HCT116 (cell line): ENCODE data around the gene CLEC17A. TPM values are rescaled to one million over a fixed set of nuclear protein-coding genes. Genes with fewer than 3 reads are reported as not detected.
A peak's percentile ranks its signal among the peaks of the same experiment; 100 is the strongest.
"Not testable (repeated sequence)": the region's sequence is repeated elsewhere in the genome, so short reads cannot be mapped to it uniquely, and the experiment has no call there.

Experiments
- ATAC-seq: fragments of 200-7000 bp; cut with Tn5 transposase; 2 replicates; pipeline ENCODE4 v1.9.1; 2020; ENCODE audit warnings: mild to moderate bottlenecking, moderate library complexity
- BruUV-seq: library from RNA; stranded (reverse); fragments of 400-500 nt; replicated peaks from 2 replicates; lab custom pipeline; 2021; lab: Mats Ljungman, UMichigan
- CTCF ChIA-PET: fragments of 300-600 bp; sonication (Branson Sonifier 250); formaldehyde crosslinking; loops from one replicate; lab custom pipeline; 2021; ENCODE audit warnings: antibody characterized with exemption; lab: Charles Lee
- POLR2A ChIA-PET: fragments of 300-600, 350-600 bp; sonication (Branson Sonifier 250); formaldehyde crosslinking; loops from one replicate; lab custom pipeline; 2021; ENCODE audit warnings: antibody characterized with exemption; lab: Charles Lee
- RAD21 ChIA-PET, 2 experiments: fragments of 300-600 bp; sonication (Branson Sonifier 250); formaldehyde crosslinking; loops; one replicate each; lab custom pipeline; 2023; ENCODE audit warnings: low total read pairs in 2 of 2; ENCODE audit not compliant: uncharacterized antibody in 2 of 2, unreplicated experiment in 2 of 2, low non-redundant PET in 1 of 2; lab: Charles Lee
- DNase-seq: peaks from one replicate; pipeline ENCODE4 v3.0.0-alpha.2; 2010; ENCODE audit warnings: low read depth, low spot score
- H2AFZ ChIP-seq: fragments of 200-600 bp; shearing (Covaris generic), sonication (generic); 2 replicates; pipeline ENCODE4 v1.6.1; 2017; ENCODE audit warnings: low read depth, mixed run types, mixed read lengths, antibody characterized with exemption, low read length; ENCODE audit not compliant: poor library complexity, severe bottlenecking
- H3K27ac ChIP-seq: 2 replicates; pipeline ENCODE4 v1.5.1; 2012; ENCODE audit warnings: low read depth, low read length
- H3K27me3 ChIP-seq: fragments of 200-600 bp; sonication (generic); 2 replicates; pipeline ENCODE4 v1.6.1; 2016; ENCODE audit warnings: mixed run types, low read length, mixed read lengths; ENCODE audit not compliant: insufficient read depth
- H3K36me3 ChIP-seq, 2 experiments: fragments of 200-500 bp in 1 of 2; fragments of 200-600 bp in 1 of 2; sonication (Bioruptor generic) in 1 of 2; sonication (generic) in 1 of 2; 2 replicates each; pipeline versions ENCODE4 v1.5.1 to v1.6.1; 2014 to 2016; ENCODE audit warnings: low read length in 2 of 2, inconsistent platforms in 1 of 2, mixed read lengths in 1 of 2, mixed run types in 1 of 2; ENCODE audit not compliant: insufficient read depth in 2 of 2, control insufficient read depth in 1 of 2
- H3K4me1 ChIP-seq, 2 experiments: fragments of 200-600 bp in 1 of 2; sonication (generic) in 1 of 2; 2 replicates each; pipeline versions ENCODE4 v1.5.1 to v1.6.1; 2012 to 2017; ENCODE audit warnings: low read length in 2 of 2, inconsistent platforms in 1 of 2, mild to moderate bottlenecking in 1 of 2, mixed read lengths in 1 of 2, mixed run types in 1 of 2, moderate library complexity in 1 of 2; ENCODE audit not compliant: insufficient read depth in 2 of 2, control insufficient read depth in 1 of 2
- H3K4me2 ChIP-seq: fragments of 200-600 bp; sonication (generic); 2 replicates; pipeline ENCODE4 v1.6.1; 2017; ENCODE audit warnings: mixed run types, low read length, mixed read lengths
- H3K4me3 ChIP-seq, 2 experiments: fragments of 200-600 bp in 1 of 2; sonication (generic) in 1 of 2; replicated peaks in 1 of 2; 2 replicates each; pipeline ENCODE4 v1.5.1; 2011 to 2016; ENCODE audit warnings: low read length in 2 of 2, control low read depth in 1 of 2, low read depth in 1 of 2, mild to moderate bottlenecking in 1 of 2, mixed read lengths in 1 of 2, mixed run types in 1 of 2
- H3K79me2 ChIP-seq: fragments of 200-600 bp; sonication (generic); 2 replicates; pipeline ENCODE4 v1.6.1; 2017; ENCODE audit warnings: mild to moderate bottlenecking, mixed run types, low read length, moderate library complexity, mixed read lengths; ENCODE audit not compliant: insufficient read depth
- H3K9ac ChIP-seq: fragments of 200-600 bp; sonication (generic); 2 replicates; pipeline ENCODE4 v1.6.1; 2016; ENCODE audit warnings: low read length, mixed read lengths
- H3K9me2 ChIP-seq: fragments of 200-600 bp; sonication (generic), shearing (Covaris generic); 2 replicates; pipeline ENCODE4 v1.6.1; 2017; ENCODE audit warnings: mixed run types, mild to moderate bottlenecking, moderate library complexity; ENCODE audit not compliant: insufficient read depth
- H3K9me3 ChIP-seq, 2 experiments: fragments of 200-500 bp in 1 of 2; fragments of 200-600 bp in 1 of 2; sonication (Bioruptor generic) in 1 of 2; sonication (generic) in 1 of 2; 2 replicates each; pipeline ENCODE4 v1.6.1; 2014 to 2017; ENCODE audit warnings: low read length in 2 of 2, mixed read lengths in 2 of 2, inconsistent platforms in 1 of 2, low read depth in 1 of 2, mild to moderate bottlenecking in 1 of 2, mixed run types in 1 of 2, moderate library complexity in 1 of 2; ENCODE audit not compliant: control insufficient read depth in 1 of 2, insufficient read depth in 1 of 2
- H4K20me1 ChIP-seq: fragments of 200-600 bp; sonication (generic), shearing (Covaris generic); 2 replicates; pipeline ENCODE4 v1.6.1; 2017; ENCODE audit warnings: mixed run types, mild to moderate bottlenecking, moderate library complexity; ENCODE audit not compliant: insufficient read depth
- CEBPB ChIP-seq: IDR thresholded peaks from 2 replicates; pipeline ENCODE4 v1.6.1; 2012; ENCODE audit warnings: low read depth
- RAD21 ChIP-seq: IDR thresholded peaks from 2 replicates; pipeline ENCODE4 v1.6.1; 2012; ENCODE audit warnings: low read depth, mild to moderate bottlenecking
- SIN3A ChIP-seq: IDR thresholded peaks from 2 replicates; pipeline ENCODE4 v1.6.1; 2012; ENCODE audit warnings: low read depth
- intact Hi-C: fragments of 100-400 bp; cut with micrococcal nuclease; formaldehyde crosslinking; loops from 2 replicates; pipeline ENCODE4 v1.10.0; 2022
- total RNA-seq: library from RNA; stranded (reverse); gene quantifications from one replicate; pipeline ENCODE4 v1.2.1, GENCODE V29; 2021; ENCODE audit not compliant: unreplicated experiment
- TF ChIP-seq, protein P1 (sequence below): IDR thresholded peaks from 2 replicates; pipeline ENCODE4 v1.6.1; 2012
- TF ChIP-seq, protein P2 (sequence below), 3 experiments: fragments of 200-600 bp in 1 of 3; sonication (generic) in 1 of 3; IDR thresholded peaks in 2 of 3; conservative IDR thresholded peaks in 1 of 3; 2 replicates each; pipeline ENCODE4 v1.5.1; 2012 to 2017; ENCODE audit warnings: low read depth in 2 of 3, low read length in 2 of 3, antibody characterized with exemption in 1 of 3, borderline replicate concordance in 1 of 3, control low read depth in 1 of 3, mild to moderate bottlenecking in 1 of 3, mixed read lengths in 1 of 3, mixed run types in 1 of 3, moderate library complexity in 1 of 3; ENCODE audit not compliant: insufficient read depth in 1 of 3

Gene CLEC17A
- total RNA-seq, 1 experiment from 2014 or later, result not detected

DNA sequence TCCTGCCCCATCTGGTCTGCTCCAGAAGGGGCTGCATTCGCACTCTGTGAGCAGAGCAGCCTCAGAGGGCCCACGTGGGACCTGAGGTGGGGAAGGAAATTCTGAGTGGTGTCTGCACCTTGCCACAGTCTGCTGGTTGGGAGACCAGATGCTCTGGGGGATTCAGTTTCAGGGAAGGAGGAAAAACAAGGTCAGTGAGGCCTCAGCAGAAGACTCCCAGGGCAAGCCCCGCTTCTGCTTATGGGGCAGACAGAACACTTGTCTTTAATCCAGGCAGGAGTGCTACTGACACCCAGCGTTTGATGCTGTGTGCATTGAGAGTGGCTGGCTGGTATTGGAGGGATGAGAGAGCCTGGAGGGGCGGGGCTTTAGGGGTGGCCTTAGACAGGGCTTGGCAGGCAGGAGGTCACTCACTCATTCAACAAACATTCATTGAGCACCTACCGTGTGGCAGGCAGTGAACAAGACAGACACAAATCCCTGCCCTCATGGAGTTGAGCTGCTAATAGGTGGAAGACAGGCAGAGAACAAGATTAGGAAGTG, 4.9 kb upstream of the CLEC17A start:
- Histone ChIP-seq H3K9me2 (no peaks in the 10 kb centered on the region), H3K4me1 (peaks cover 3 to 18% of the 10 kb centered on the region in 2 experiments; a peak in 3 of 4 replicates), H3K9me3 (no peaks in the 10 kb centered on the region), H4K20me1 (no peaks in the 10 kb centered on the region), H2AFZ (no peak overlapping the region), H3K79me2 (no peaks in the 10 kb centered on the region), H3K27me3 (no peaks in the 10 kb centered on the region), H3K4me3 (no peak overlapping the region), H3K27ac (no peak overlapping the region), H3K4me2 (0 out of 2 replicates have a peak overlapping the region, but pooled peaks have one; percentile 17), H3K36me3 (no peaks in the 10 kb centered on the region), H3K9ac (no peak overlapping the region)
- TF ChIP-seq, protein P1, sequence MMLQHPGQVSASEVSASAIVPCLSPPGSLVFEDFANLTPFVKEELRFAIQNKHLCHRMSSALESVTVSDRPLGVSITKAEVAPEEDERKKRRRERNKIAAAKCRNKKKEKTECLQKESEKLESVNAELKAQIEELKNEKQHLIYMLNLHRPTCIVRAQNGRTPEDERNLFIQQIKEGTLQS, result no peak
- TF ChIP-seq CEBPB, result no peak
- ATAC-seq, result peak; percentile 75
- no TSS peak for BruUV-seq
- ChIA-PET CTCF (no interaction called here), POLR2A (interaction anchor here (0.6 kb wide), 1 partner anchor 163 kb away, joined by 3 read pairs; no protein-coding TSS in a partner anchor), RAD21 (no interaction called here)
- DNase-seq, result no peak
- intact Hi-C loops, result no loop called here

DNA sequence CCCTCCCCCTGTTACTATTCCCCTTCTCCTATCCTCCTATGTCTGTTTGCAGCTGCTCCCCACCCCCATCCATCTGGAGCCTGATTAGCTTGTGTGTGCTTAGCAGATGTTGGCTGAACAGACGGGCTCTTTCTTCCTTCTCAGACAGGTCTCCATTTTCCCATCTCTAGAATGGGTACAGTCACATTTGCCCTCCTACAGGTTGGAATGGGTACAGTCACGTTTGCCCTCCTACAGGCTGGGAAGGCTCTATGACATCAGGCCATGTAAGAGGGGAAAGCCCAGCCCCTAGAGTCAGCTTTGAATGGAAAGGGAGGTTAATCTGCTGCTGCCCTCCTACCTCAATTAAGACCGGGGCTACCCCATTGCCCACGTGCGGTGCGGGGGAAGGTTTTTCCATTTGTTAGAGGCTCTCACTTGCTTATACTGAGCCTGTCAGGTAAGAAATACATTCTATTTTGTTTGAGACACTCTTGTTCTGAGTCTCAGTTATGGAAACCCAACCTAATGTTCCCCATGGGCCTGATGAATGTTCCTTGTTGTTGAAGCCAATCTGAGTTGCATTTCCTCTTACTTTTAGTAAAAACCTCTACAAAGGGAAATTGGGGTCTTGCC, 2.2 kb upstream of the CLEC17A start:
- TF ChIP-seq RAD21 (no peak), SIN3A (no peak)
- TF ChIP-seq, protein P2, sequence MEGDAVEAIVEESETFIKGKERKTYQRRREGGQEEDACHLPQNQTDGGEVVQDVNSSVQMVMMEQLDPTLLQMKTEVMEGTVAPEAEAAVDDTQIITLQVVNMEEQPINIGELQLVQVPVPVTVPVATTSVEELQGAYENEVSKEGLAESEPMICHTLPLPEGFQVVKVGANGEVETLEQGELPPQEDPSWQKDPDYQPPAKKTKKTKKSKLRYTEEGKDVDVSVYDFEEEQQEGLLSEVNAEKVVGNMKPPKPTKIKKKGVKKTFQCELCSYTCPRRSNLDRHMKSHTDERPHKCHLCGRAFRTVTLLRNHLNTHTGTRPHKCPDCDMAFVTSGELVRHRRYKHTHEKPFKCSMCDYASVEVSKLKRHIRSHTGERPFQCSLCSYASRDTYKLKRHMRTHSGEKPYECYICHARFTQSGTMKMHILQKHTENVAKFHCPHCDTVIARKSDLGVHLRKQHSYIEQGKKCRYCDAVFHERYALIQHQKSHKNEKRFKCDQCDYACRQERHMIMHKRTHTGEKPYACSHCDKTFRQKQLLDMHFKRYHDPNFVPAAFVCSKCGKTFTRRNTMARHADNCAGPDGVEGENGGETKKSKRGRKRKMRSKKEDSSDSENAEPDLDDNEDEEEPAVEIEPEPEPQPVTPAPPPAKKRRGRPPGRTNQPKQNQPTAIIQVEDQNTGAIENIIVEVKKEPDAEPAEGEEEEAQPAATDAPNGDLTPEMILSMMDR (IDR thresholded peaks at IDR 0.05 in 2 of 3, conservative IDR thresholded peaks at IDR 0.05 in 1 of 3; ENCODE audit: borderline replicate concordance in 1 of 3, insufficient read depth in 1 of 3, low read depth in 2 of 3, low read length in 2 of 3), result peak in 1 of 3 experiments; percentile 29; a peak in 2 of 6 replicates
- no TSS peak for BruUV-seq
- H3K4me3 ChIP-seq, result no peak overlapping the region
- H2AFZ ChIP-seq, result no peak overlapping the region
- ChIA-PET CTCF (no interaction called here), RAD21 (no interaction called here), POLR2A (no interaction called here)
- intact Hi-C loops, result no loop called here
- H3K27ac ChIP-seq, result no peak overlapping the region
- H3K9me3 ChIP-seq, result no peaks in the 10 kb centered on the region
- DNase-seq (no peak), ATAC-seq (0 out of 2 replicates have a peak, but pooled peaks have one; percentile 39)
- H3K9me2 ChIP-seq, result no peaks in the 10 kb centered on the region
- no peaks in the 10 kb centered on the region for H4K20me1 ChIP-seq
- H3K27me3 ChIP-seq, result no peaks in the 10 kb centered on the region
- H3K36me3 ChIP-seq, result no peaks in the 10 kb centered on the region
- H3K4me2 ChIP-seq, result no peak overlapping the region
- no peaks in the 10 kb centered on the region for H3K79me2 ChIP-seq
- no peak overlapping the region for H3K9ac ChIP-seq
- peaks cover 0 to 7% of the 10 kb centered on the region in 2 experiments; a peak in 3 of 4 replicates for H3K4me1 ChIP-seq

DNA sequence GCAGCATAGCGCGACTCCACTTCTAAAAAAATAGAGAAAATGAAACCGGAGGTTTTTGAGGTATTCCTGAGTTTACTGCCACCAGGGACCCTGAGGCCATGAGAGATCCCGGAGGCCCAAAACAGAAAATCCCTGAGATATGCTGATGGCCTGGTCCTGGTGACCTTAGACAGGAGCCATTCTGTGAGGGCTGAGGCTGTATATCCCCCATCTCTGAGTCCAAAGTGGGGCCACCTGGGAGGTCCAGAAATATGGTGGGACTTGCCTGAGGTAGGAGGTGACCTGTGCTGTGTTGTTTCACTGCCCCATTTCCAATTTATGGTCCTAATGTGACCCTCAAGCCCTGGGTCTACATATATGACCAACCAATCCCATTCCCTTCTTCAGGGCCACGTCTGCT, 1.5 kb downstream of the CLEC17A start:
- H3K4me3 ChIP-seq, H3K27ac ChIP-seq, H3K9me3 ChIP-seq, DNase-seq, H3K4me2 ChIP-seq, H4K20me1 ChIP-seq, H3K27me3 ChIP-seq, H3K36me3 ChIP-seq, POLR2A ChIA-PET, intact Hi-C loops, CTCF ChIA-PET, H2AFZ ChIP-seq, H3K4me1 ChIP-seq, H3K9me2 ChIP-seq, H3K79me2 ChIP-seq, ATAC-seq, BruUV-seq, H3K9ac ChIP-seq, RAD21 ChIA-PET: not testable (repeated sequence)
